Measurements from ENCODE around the gene EPOP. TPM values are rescaled to one million over a fixed set of nuclear protein-coding genes. Genes with fewer than 3 reads are reported as not detected.

The EPOP gene
- total and polyA plus RNA-seq, 2 of the 13 experiments (the other 11 are each of a cell fraction or from before 2014, with no cell fraction given), result 14.7 to 37.8 TPM

- 0 out of 2 replicates have a peak, but pooled peaks have one; percentile 23 for TF ChIP-seq ZNF318 (CRISPR knock-in tag; IDR thresholded peaks at IDR 0.05)
- TF ChIP-seq MLXIP (CRISPR knock-in tag; IDR thresholded peaks at IDR 0.05; ENCODE audit: borderline replicate concordance), result no peak
- peak; percentile 100 for TF ChIP-seq ZFP36 (IDR thresholded peaks at IDR 0.05; ENCODE audit: borderline replicate concordance, low read depth, low read length, partially characterized antibody)
- peak; percentile 99 for TF ChIP-seq AGO2 (optimal IDR thresholded peaks at IDR 0.05; ENCODE audit: low read depth, low read length)
- peak; percentile 17; the same call in 1 of the 2 replicates for TF ChIP-seq NFATC3 (CRISPR knock-in tag; IDR thresholded peaks at IDR 0.05)
- TF ChIP-seq POGK (CRISPR knock-in tag; conservative IDR thresholded peaks at IDR 0.05), result peak; percentile 70; the same call in 1 of the 2 replicates
- TF ChIP-seq ZNF136 (CRISPR knock-in tag; IDR thresholded peaks at IDR 0.05; ENCODE audit: low read depth), result no peak; the same call in 1 of the 2 replicates
- TF ChIP-seq IRF9 (CRISPR knock-in tag; IDR thresholded peaks at IDR 0.05; ENCODE audit: borderline replicate concordance), result 0 out of 2 replicates have a peak, but pooled peaks have one; percentile 17
- TF ChIP-seq DR1 (CRISPR knock-in tag; IDR thresholded peaks at IDR 0.05), result peak; percentile 81
- TF ChIP-seq ZMAT5 (CRISPR knock-in tag; IDR thresholded peaks at IDR 0.05; ENCODE audit: borderline replicate concordance, low read depth), result no peak
- TF ChIP-seq CC2D1A (CRISPR knock-in tag; IDR thresholded peaks at IDR 0.05), result peak; percentile 60; the same call in 1 of the 2 replicates
- TF ChIP-seq ERF (CRISPR knock-in tag; IDR thresholded peaks at IDR 0.05), result peak; percentile 99
These were observed 29.2 kb upstream of the EPOP start (continued) for GRCh38 chr17:38703742-38704605.
